Skin epidermis (tissue), 12 donors: ENCODE results near the gene KRTAP19-2.
"Not testable (repeated sequence)": the region's sequence is repeated elsewhere in the genome, so short reads cannot be mapped to it uniquely, and the experiment has no call there.

ENCODE experiments used
- H3K27ac ChIP-seq, 21 experiments: fragments of 200-600 bp; sonication (generic) in 11 of 21; one replicate each; pipeline ENCODE4 v1.5.0; 2020; ENCODE audit warnings: mild to moderate bottlenecking in 3 of 21, inconsistent platforms in 2 of 21, moderate library complexity in 2 of 21
- H3K4me3 ChIP-seq, 7 experiments: fragments of 200-600 bp; sonication (generic) in 2 of 7; one replicate each; pipeline ENCODE4 v1.5.0; 2020; ENCODE audit warnings: inconsistent platforms in 2 of 7, mild to moderate bottlenecking in 2 of 7, moderate library complexity in 1 of 7

KRTAP19-2 gene

GRCh38 chr21:30487336-30487735 lies at the start of gene KRTAP19-2:
TSS of gene KRTAP19-2 (minus strand) at chr21:30487436. CDS start at chr21:30487348, 88 bp downstream.
- no peak within 1 kb of the TSS for H3K4me3 ChIP-seq

GRCh38 chr21:30518876-30519275 lies 31.6 kb upstream of the KRTAP19-2 start:
- Histone ChIP-seq H3K27ac (no peak overlapping the region), H3K4me3 (no peak overlapping the region)

More at GRCh38 chr21:30487336-30487735, at the start of gene KRTAP19-2:
- H3K27ac ChIP-seq, result no peak within 1 kb of the TSS

- Histone ChIP-seq H3K27ac (no peak overlapping the region), H3K4me3 (no peak overlapping the region)
Measured at GRCh38 chr21:30515681-30516080, 28.4 kb upstream of the KRTAP19-2 start.

- H3K4me3 ChIP-seq, H3K27ac ChIP-seq: not testable (repeated sequence)
Measured at GRCh38 chr21:30505621-30506205, 18.5 kb upstream of the KRTAP19-2 start.

GRCh38 chr21:30502041-30502440 lies 14.8 kb upstream of the KRTAP19-2 start, which contains the start of gene KRTAP19-5:
TSS of gene KRTAP19-5 (minus strand) at chr21:30502141. CDS start at chr21:30502090, 51 bp downstream.
- H3K27ac ChIP-seq, result no peak within 1 kb of the TSS
- H3K4me3 ChIP-seq, result no peak within 1 kb of the TSS

- Histone ChIP-seq H3K4me3 (no peak within 1 kb of the TSS), H3K27ac (no peak within 1 kb of the TSS)
Measured at GRCh38 chr21:30497065-30497464, 9.8 kb upstream of the KRTAP19-2 start, which contains the start of gene KRTAP19-4. TSS of gene KRTAP19-4 (minus strand) at chr21:30497165. CDS start at chr21:30497110, 55 bp downstream.

- Histone ChIP-seq H3K4me3 (no peak within 1 kb of the TSS), H3K27ac (no peak within 1 kb of the TSS)
Measured at GRCh38 chr21:30491963-30492428, 4.8 kb upstream of the KRTAP19-2 start, which contains the start of gene KRTAP19-3. TSS of gene KRTAP19-3 (minus strand) at chr21:30492013. CDS start at chr21:30491957, 56 bp downstream.

GRCh38 chr21:30486180-30486579 lies 1.1 kb downstream of the KRTAP19-2 start:
- Histone ChIP-seq H3K27ac (no peak overlapping the region), H3K4me3 (no peak overlapping the region)

GRCh38 chr21:30482130-30482529 lies 5.1 kb downstream of the KRTAP19-2 start:
- Histone ChIP-seq H3K4me3 (no peak overlapping the region), H3K27ac (no peak overlapping the region)

- H3K27ac ChIP-seq, result no peak within 1 kb of the TSS
- H3K4me3 ChIP-seq, result no peak within 1 kb of the TSS
Measured at GRCh38 chr21:30480145-30480544, 7.1 kb downstream of the KRTAP19-2 start, which contains the start of gene KRTAP19-1. TSS of gene KRTAP19-1 (minus strand) at chr21:30480367. CDS start at chr21:30480317, 50 bp downstream.

GRCh38 chr21:30479259-30479658 lies 8.0 kb downstream of the KRTAP19-2 start:
- no peak overlapping the region for H3K27ac ChIP-seq
- H3K4me3 ChIP-seq, result no peak overlapping the region

- H3K4me3 ChIP-seq, result no peak overlapping the region
- H3K27ac ChIP-seq, result no peak overlapping the region
Measured at GRCh38 chr21:30478004-30478403, 9.2 kb downstream of the KRTAP19-2 start.

GRCh38 chr21:30468900-30469714 lies 18.1 kb downstream of the KRTAP19-2 start:
- Histone ChIP-seq H3K27ac (no peak overlapping the region), H3K4me3 (no peak overlapping the region)

GRCh38 chr21:30463713-30464112 lies 23.5 kb downstream of the KRTAP19-2 start:
- H3K27ac ChIP-seq, result no peak overlapping the region
- no peak overlapping the region for H3K4me3 ChIP-seq

GRCh38 chr21:30448514-30448913 lies 38.7 kb downstream of the KRTAP19-2 start:
- no peak overlapping the region for H3K4me3 ChIP-seq
- no peak overlapping the region for H3K27ac ChIP-seq

GRCh38 chr21:30447056-30447455 lies 40.2 kb downstream of the KRTAP19-2 start:
- no peak overlapping the region for H3K4me3 ChIP-seq
- no peak overlapping the region for H3K27ac ChIP-seq

GRCh38 chr21:30444204-30444603 lies 43.0 kb downstream of the KRTAP19-2 start:
- no peak overlapping the region for H3K27ac ChIP-seq
- no peak overlapping the region for H3K4me3 ChIP-seq

- Histone ChIP-seq H3K4me3 (no peak overlapping the region), H3K27ac (no peak overlapping the region)
Measured at GRCh38 chr21:30443226-30443625, 44.0 kb downstream of the KRTAP19-2 start.

- Histone ChIP-seq H3K4me3 (no peak within 1 kb of the TSS), H3K27ac (no peak within 1 kb of the TSS)
Measured at GRCh38 chr21:30439975-30440374, 47.3 kb downstream of the KRTAP19-2 start, which contains the start of gene KRTAP15-1. TSS of gene KRTAP15-1 (plus strand) at chr21:30440275. CDS start at chr21:30440328, 53 bp downstream.
